ENCODE results near the gene MYBBP1A.

The MYBBP1A gene

DNA sequence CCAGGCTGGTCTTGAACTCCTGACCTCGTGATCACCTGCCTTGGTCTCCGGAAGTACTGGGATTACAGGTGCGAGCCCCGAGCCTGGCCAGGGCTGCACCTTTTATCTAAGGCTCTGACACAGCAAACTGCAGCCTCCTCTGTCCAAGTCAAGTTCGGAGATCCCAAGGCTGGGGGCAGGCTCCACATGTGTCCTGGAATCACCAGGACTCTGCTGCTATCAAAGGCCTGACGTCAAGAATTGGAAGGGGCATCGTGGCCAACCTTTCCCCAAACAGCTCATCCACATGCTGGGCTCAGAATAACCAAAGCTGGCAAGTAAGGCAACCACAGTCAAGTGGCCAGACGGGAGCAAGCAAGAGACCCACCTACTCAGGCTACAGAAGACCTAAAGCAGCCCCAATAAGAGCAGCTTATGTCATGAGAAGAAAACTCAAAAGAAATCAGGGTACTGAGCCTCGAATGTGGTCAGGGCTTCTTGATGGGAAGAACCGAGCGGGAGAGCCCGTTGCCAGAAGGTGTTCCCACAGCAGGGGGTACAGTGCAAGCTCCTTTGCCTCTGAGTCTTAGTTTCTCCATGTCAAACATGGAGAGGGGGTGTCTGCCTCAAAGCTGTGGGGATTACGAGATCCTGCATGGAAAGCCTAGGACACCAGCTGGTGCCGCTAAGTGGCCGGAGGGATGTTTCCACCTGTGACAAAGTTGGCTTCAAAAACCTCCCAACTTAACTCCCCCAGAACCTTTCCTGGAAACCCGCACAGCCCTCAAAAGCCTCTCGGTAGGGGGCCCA is 7.9 kb downstream of the MYBBP1A start:
- TF ChIP-seq, protein P1, sequence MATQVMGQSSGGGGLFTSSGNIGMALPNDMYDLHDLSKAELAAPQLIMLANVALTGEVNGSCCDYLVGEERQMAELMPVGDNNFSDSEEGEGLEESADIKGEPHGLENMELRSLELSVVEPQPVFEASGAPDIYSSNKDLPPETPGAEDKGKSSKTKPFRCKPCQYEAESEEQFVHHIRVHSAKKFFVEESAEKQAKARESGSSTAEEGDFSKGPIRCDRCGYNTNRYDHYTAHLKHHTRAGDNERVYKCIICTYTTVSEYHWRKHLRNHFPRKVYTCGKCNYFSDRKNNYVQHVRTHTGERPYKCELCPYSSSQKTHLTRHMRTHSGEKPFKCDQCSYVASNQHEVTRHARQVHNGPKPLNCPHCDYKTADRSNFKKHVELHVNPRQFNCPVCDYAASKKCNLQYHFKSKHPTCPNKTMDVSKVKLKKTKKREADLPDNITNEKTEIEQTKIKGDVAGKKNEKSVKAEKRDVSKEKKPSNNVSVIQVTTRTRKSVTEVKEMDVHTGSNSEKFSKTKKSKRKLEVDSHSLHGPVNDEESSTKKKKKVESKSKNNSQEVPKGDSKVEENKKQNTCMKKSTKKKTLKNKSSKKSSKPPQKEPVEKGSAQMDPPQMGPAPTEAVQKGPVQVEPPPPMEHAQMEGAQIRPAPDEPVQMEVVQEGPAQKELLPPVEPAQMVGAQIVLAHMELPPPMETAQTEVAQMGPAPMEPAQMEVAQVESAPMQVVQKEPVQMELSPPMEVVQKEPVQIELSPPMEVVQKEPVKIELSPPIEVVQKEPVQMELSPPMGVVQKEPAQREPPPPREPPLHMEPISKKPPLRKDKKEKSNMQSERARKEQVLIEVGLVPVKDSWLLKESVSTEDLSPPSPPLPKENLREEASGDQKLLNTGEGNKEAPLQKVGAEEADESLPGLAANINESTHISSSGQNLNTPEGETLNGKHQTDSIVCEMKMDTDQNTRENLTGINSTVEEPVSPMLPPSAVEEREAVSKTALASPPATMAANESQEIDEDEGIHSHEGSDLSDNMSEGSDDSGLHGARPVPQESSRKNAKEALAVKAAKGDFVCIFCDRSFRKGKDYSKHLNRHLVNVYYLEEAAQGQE (IDR thresholded peaks at IDR 0.05; ENCODE audit: insufficient replicate concordance, low read depth) = no peak
- TF ChIP-seq, protein P2, sequence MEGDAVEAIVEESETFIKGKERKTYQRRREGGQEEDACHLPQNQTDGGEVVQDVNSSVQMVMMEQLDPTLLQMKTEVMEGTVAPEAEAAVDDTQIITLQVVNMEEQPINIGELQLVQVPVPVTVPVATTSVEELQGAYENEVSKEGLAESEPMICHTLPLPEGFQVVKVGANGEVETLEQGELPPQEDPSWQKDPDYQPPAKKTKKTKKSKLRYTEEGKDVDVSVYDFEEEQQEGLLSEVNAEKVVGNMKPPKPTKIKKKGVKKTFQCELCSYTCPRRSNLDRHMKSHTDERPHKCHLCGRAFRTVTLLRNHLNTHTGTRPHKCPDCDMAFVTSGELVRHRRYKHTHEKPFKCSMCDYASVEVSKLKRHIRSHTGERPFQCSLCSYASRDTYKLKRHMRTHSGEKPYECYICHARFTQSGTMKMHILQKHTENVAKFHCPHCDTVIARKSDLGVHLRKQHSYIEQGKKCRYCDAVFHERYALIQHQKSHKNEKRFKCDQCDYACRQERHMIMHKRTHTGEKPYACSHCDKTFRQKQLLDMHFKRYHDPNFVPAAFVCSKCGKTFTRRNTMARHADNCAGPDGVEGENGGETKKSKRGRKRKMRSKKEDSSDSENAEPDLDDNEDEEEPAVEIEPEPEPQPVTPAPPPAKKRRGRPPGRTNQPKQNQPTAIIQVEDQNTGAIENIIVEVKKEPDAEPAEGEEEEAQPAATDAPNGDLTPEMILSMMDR (IDR thresholded peaks at IDR 0.05; ENCODE audit: insufficient read depth, low read length) = no peak
- no peak for TF ChIP-seq GABPA (IDR thresholded peaks at IDR 0.05; ENCODE audit: low read depth)
- no peak for TF ChIP-seq SPI1 (IDR thresholded peaks at IDR 0.05; ENCODE audit: borderline replicate concordance, low read depth)
- no peak for TF ChIP-seq POLR2AphosphoS5 (IDR thresholded peaks at IDR 0.05; ENCODE audit: low read depth)
- H3K27me3 ChIP-seq (ENCODE audit: insufficient read depth, poor library complexity, severe bottlenecking) = no peaks in the 10 kb centered on the region
- H3K4me3 ChIP-seq (replicated peaks; ENCODE audit: insufficient read depth, low read length) = no peak overlapping the region
- H3K27ac ChIP-seq (replicated peaks) = no peak overlapping the region
- DNase-seq (ENCODE audit: low read depth in 1 of 2, low spot score in 1 of 2) = no peak

DNA sequence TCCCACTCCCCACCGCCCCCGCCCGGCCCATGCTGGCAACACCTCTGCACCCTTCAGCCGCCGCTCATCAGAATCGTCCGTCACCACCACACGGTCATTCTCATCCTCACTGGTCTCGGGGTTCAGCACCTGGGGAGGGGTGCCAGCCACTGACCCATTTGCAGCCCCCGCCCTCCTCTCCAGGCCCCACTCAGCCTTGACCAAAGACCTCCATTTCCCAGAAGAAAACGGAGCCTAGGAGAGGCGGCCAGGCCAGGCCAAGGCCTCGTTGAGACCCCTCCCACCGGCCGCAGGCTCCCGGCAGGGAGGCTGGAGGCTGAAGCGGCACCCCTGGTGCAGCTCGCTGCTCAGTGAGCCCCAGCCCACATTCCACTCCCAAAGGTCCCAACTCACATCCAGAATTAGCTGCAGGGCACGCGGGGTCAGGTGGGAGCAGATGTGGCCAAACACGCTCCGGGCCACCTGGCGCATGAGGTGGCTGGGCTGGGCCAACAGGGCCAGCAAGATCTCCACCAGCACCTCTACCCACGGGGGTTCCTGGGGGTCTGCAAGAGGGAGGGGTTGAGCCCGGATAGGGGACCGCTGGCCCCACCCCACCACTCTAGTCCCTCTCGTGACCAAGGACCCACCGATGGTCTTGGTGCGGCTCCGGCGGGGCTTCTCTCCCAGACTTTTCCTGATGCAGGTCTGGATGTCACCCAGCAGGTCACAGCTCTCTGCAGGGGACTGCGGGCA is 9.8 kb downstream of the MYBBP1A start:
- Histone ChIP-seq H3K27me3 (ENCODE audit: insufficient read depth, poor library complexity, severe bottlenecking) (no peaks in the 10 kb centered on the region), H3K27ac (replicated peaks) (no peak overlapping the region), H3K4me3 (replicated peaks; ENCODE audit: insufficient read depth, low read length) (no peak overlapping the region)
- no peak for DNase-seq (ENCODE audit: low read depth in 1 of 2, low spot score in 1 of 2)
- TF ChIP-seq GABPA (IDR thresholded peaks at IDR 0.05; ENCODE audit: low read depth) = no peak
- TF ChIP-seq, protein P2 (IDR thresholded peaks at IDR 0.05; ENCODE audit: insufficient read depth, low read length) = no peak
- no peak for TF ChIP-seq SPI1 (IDR thresholded peaks at IDR 0.05; ENCODE audit: borderline replicate concordance, low read depth)
- TF ChIP-seq, protein P1 (IDR thresholded peaks at IDR 0.05; ENCODE audit: insufficient replicate concordance, low read depth) = no peak
- TF ChIP-seq POLR2AphosphoS5 (IDR thresholded peaks at IDR 0.05; ENCODE audit: low read depth) = no peak

DNA sequence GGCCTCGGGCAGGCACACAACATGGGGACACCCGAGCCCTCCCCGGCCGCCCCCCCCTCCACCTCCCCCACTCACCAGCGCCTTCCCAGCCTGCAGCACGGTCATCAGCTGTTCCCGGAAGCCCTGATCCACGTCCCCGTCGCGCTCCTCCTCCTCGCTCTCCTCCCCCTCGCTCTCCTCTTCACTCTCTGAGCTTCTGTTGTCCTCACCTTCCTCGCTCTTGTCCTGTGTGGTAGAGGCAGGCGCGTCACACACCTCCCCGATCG is 10.3 kb downstream of the MYBBP1A start:
- TF ChIP-seq, protein P2 (IDR thresholded peaks at IDR 0.05; ENCODE audit: insufficient read depth, low read length) = no peak
- TF ChIP-seq GABPA (IDR thresholded peaks at IDR 0.05; ENCODE audit: low read depth) (no peak), POLR2AphosphoS5 (IDR thresholded peaks at IDR 0.05; ENCODE audit: low read depth) (no peak), SPI1 (IDR thresholded peaks at IDR 0.05; ENCODE audit: borderline replicate concordance, low read depth) (no peak)
- TF ChIP-seq, protein P1 (IDR thresholded peaks at IDR 0.05; ENCODE audit: insufficient replicate concordance, low read depth) = no peak
- H3K27me3 ChIP-seq (ENCODE audit: insufficient read depth, poor library complexity, severe bottlenecking) = no peaks in the 10 kb centered on the region
- DNase-seq (ENCODE audit: low read depth in 1 of 2, low spot score in 1 of 2) = no peak
- no peak overlapping the region for H3K4me3 ChIP-seq (replicated peaks; ENCODE audit: insufficient read depth, low read length)
- no peak overlapping the region for H3K27ac ChIP-seq (replicated peaks)
